Stimulated activated CD8-positive, alpha-beta memory T cell treated with anti-CD3 and anti-CD28 coated beads, Interleukin-7, amount 100 ng/mL, for 1 hour (primary cell): Measurements from ENCODE around the gene VRK2.
"Not testable (repeated sequence)": the region's sequence is repeated elsewhere in the genome, so short reads cannot be mapped to it uniquely, and the experiment has no call there.

Source experiments
- DNase-seq, 2 donors: peaks; one replicate each; pipeline ENCODE4 v3.0.0-alpha.2; 2020; ENCODE audit warnings: low read depth in 2 of 2

VRK2 gene

GRCh38 chr2:58054264-58054663, 7.7 kb downstream of the VRK2 start:
- DNase-seq = no peak

- DNase-seq = no peak
These were observed 8.6 kb downstream of the VRK2 start for GRCh38 chr2:58055033-58055786.

GRCh38 chr2:58056192-58056916, 9.7 kb downstream of the VRK2 start:
- no peak for DNase-seq

GRCh38 chr2:58057707-58058530, 11.3 kb downstream of the VRK2 start:
- no peak for DNase-seq

- no peak for DNase-seq
These were observed 17.0 kb downstream of the VRK2 start for GRCh38 chr2:58063641-58064040.

- no peak for DNase-seq
These were observed 17.5 kb downstream of the VRK2 start for GRCh38 chr2:58064086-58064485.

- DNase-seq = no peak
These were observed 18.6 kb downstream of the VRK2 start for GRCh38 chr2:58065248-58065647.

- DNase-seq = no peak
These were observed 20.4 kb downstream of the VRK2 start for GRCh38 chr2:58067001-58067400.

GRCh38 chr2:58070765-58071164, 24.2 kb downstream of the VRK2 start:
- no peak for DNase-seq

GRCh38 chr2:58072102-58072501, 25.5 kb downstream of the VRK2 start:
- DNase-seq = no peak

GRCh38 chr2:58073008-58073407, 26.4 kb downstream of the VRK2 start:
- no peak for DNase-seq

GRCh38 chr2:58073751-58074150, 27.1 kb downstream of the VRK2 start:
- DNase-seq = no peak

GRCh38 chr2:58081000-58081399, 34.4 kb downstream of the VRK2 start:
- no peak for DNase-seq

- DNase-seq = no peak
These were observed 42.5 kb downstream of the VRK2 start for GRCh38 chr2:58089081-58089480.

- DNase-seq = not testable (repeated sequence)
These were observed 46.2 kb downstream of the VRK2 start for GRCh38 chr2:58092772-58093171.

GRCh38 chr2:58097025-58097424, 50.4 kb downstream of the VRK2 start:
- DNase-seq = no peak

- no peak for DNase-seq
These were observed 51.9 kb downstream of the VRK2 start for GRCh38 chr2:58098254-58099095.

GRCh38 chr2:58099096-58099769, 52.6 kb downstream of the VRK2 start:
- no peak for DNase-seq

- DNase-seq = no peak
These were observed 54.9 kb downstream of the VRK2 start for GRCh38 chr2:58101500-58101899.

- no peak for DNase-seq
These were observed 60.3 kb downstream of the VRK2 start for GRCh38 chr2:58106896-58107295.
